OCI-LY1 (cell line): Measurements from ENCODE around the gene MTMR12.
"Not testable (repeated sequence)": the region's sequence is repeated elsewhere in the genome, so short reads cannot be mapped to it uniquely, and the experiment has no call there.

ENCODE experiments used
- H2AFZ ChIP-seq: fragments of 200-600 bp; sonication (generic), shearing (Covaris generic); 2 replicates; pipeline ENCODE4 v1.6.0; 2014; ENCODE audit warnings: antibody characterized with exemption, mild to moderate bottlenecking, low read length
- H3F3A ChIP-seq: fragments of 200-600 bp; sonication (generic), shearing (Covaris generic); 2 replicates; pipeline ENCODE4 v1.6.0; 2014; ENCODE audit warnings: mild to moderate bottlenecking, antibody characterized with exemption, low read length, moderate library complexity; ENCODE audit not compliant: insufficient read depth
- H3K27ac ChIP-seq: fragments of 200-600 bp; sonication (generic); 2 replicates; pipeline ENCODE4 v1.5.1; 2014; ENCODE audit warnings: low read length, mixed run types, mild to moderate bottlenecking, low read depth; ENCODE audit not compliant: poor library complexity, severe bottlenecking
- H3K27me3 ChIP-seq: fragments of 200-600 bp; sonication (generic); 2 replicates; pipeline ENCODE4 v1.6.0; 2014; ENCODE audit warnings: antibody characterized with exemption, mild to moderate bottlenecking, low read length, moderate library complexity; ENCODE audit not compliant: insufficient read depth
- H3K36me3 ChIP-seq: fragments of 200-600 bp; sonication (generic); 2 replicates; pipeline ENCODE4 v1.6.1; 2014; ENCODE audit warnings: mild to moderate bottlenecking, antibody characterized with exemption, low read length, moderate library complexity, mixed read lengths; ENCODE audit not compliant: insufficient read depth
- H3K4me1 ChIP-seq: fragments of 200-600 bp; sonication (generic); 2 replicates; pipeline ENCODE4 v1.5.1; 2014; ENCODE audit warnings: mild to moderate bottlenecking, low read length, moderate library complexity; ENCODE audit not compliant: insufficient read depth, severe bottlenecking
- H3K4me2 ChIP-seq: fragments of 200-600 bp; sonication (generic), shearing (Covaris generic); 2 replicates; pipeline ENCODE4 v1.6.1; 2014; ENCODE audit warnings: low read length
- H3K4me3 ChIP-seq: fragments of 200-600 bp; sonication (generic); 2 replicates; pipeline ENCODE4 v1.5.1; 2014; ENCODE audit warnings: low read length, low read depth, mild to moderate bottlenecking, mixed read lengths; ENCODE audit not compliant: poor library complexity, severe bottlenecking
- H3K79me2 ChIP-seq: fragments of 200-600 bp; shearing (Covaris generic); 2 replicates; pipeline ENCODE4 v1.6.1; 2016; ENCODE audit warnings: mixed run types, low read length, mixed read lengths; ENCODE audit not compliant: insufficient read depth
- H3K9ac ChIP-seq: fragments of 200-600 bp; sonication (generic), shearing (Covaris generic); 2 replicates; pipeline ENCODE4 v1.6.1; 2014; ENCODE audit warnings: mild to moderate bottlenecking, low read length, mixed read lengths
- H3K9me2 ChIP-seq: fragments of 200-600 bp; sonication (generic), shearing (Covaris generic); 2 replicates; pipeline ENCODE4 v1.6.1; 2014; ENCODE audit warnings: low read depth, mild to moderate bottlenecking, low read length, mixed read lengths
- H3K9me3 ChIP-seq: fragments of 200-600 bp; shearing (Covaris generic); 2 replicates; pipeline ENCODE4 v1.6.1; 2014; ENCODE audit warnings: low read length, mixed read lengths
- H4K20me1 ChIP-seq: fragments of 200-600 bp; sonication (generic), shearing (Covaris generic); 2 replicates; pipeline ENCODE4 v1.6.0; 2016; ENCODE audit warnings: mild to moderate bottlenecking, low read length; ENCODE audit not compliant: insufficient read depth
- CTCF ChIP-seq: fragments of 200-600 bp; sonication (generic), shearing (Covaris generic); IDR thresholded peaks from 2 replicates; pipeline ENCODE4 v1.5.1; 2017; ENCODE audit warnings: mild to moderate bottlenecking, antibody characterized with exemption, low read length, moderate library complexity, mixed read lengths
- EZH2 ChIP-seq: fragments of 200-600 bp; sonication (generic), shearing (Covaris generic); IDR thresholded peaks from 2 replicates; pipeline ENCODE4 v1.8.0; 2017; ENCODE audit warnings: borderline replicate concordance, mixed run types, mild to moderate bottlenecking, antibody characterized with exemption, low read length, moderate library complexity, mixed read lengths

Gene MTMR12

GRCh38 chr5:32323741-32324140 is 11.0 kb upstream of the MTMR12 start:
- Histone ChIP-seq H3K27me3 (no peaks in the 10 kb centered on the region), H3K4me3 (no peak overlapping the region), H2AFZ (no peak overlapping the region), H3K9ac (no peak overlapping the region), H3K9me2 (no peaks in the 10 kb centered on the region), H3K36me3 (no peaks in the 10 kb centered on the region; the same call in 1 of the 2 replicates), H4K20me1 (no peaks in the 10 kb centered on the region), H3K9me3 (peaks cover 6% of the 10 kb centered on the region; the same call in 1 of the 2 replicates), H3K4me2 (no peak overlapping the region), H3F3A (no peaks in the 10 kb centered on the region), H3K4me1 (no peaks in the 10 kb centered on the region), H3K79me2 (no peaks in the 10 kb centered on the region), H3K27ac (no peak overlapping the region)
- no peak for TF ChIP-seq CTCF
- TF ChIP-seq EZH2, result no peak

GRCh38 chr5:32322882-32323281 is 10.1 kb upstream of the MTMR12 start:
- Histone ChIP-seq H3K4me1 (no peaks in the 10 kb centered on the region), H3F3A (no peaks in the 10 kb centered on the region), H3K27me3 (no peaks in the 10 kb centered on the region), H3K4me2 (no peak overlapping the region), H3K9me2 (no peaks in the 10 kb centered on the region), H2AFZ (no peak overlapping the region), H3K4me3 (no peak overlapping the region), H3K9ac (no peak overlapping the region), H3K9me3 (peaks cover 6% of the 10 kb centered on the region; the same call in 1 of the 2 replicates), H3K27ac (no peak overlapping the region), H3K79me2 (no peaks in the 10 kb centered on the region), H3K36me3 (no peaks in the 10 kb centered on the region; the same call in 1 of the 2 replicates), H4K20me1 (no peaks in the 10 kb centered on the region)
- TF ChIP-seq EZH2 (no peak), CTCF (no peak)

GRCh38 chr5:32321787-32322186 is 9.0 kb upstream of the MTMR12 start:
- not testable (repeated sequence) for H3K9ac ChIP-seq

GRCh38 chr5:32320576-32320975 is 7.8 kb upstream of the MTMR12 start:
- Histone ChIP-seq H3K9me3 (peaks cover 6% of the 10 kb centered on the region; the same call in 1 of the 2 replicates), H3K36me3 (no peaks in the 10 kb centered on the region; the same call in 1 of the 2 replicates), H3K4me3 (no peak overlapping the region), H3F3A (no peaks in the 10 kb centered on the region), H2AFZ (no peak overlapping the region), H3K79me2 (no peaks in the 10 kb centered on the region), H4K20me1 (no peaks in the 10 kb centered on the region), H3K4me1 (no peaks in the 10 kb centered on the region), H3K9ac (no peak overlapping the region), H3K27ac (no peak overlapping the region), H3K4me2 (no peak overlapping the region), H3K27me3 (no peaks in the 10 kb centered on the region), H3K9me2 (no peaks in the 10 kb centered on the region)
- no peak for TF ChIP-seq EZH2
- TF ChIP-seq CTCF, result no peak

More at GRCh38 chr5:32321787-32322186, 9.0 kb upstream of the MTMR12 start:
- not testable (repeated sequence) for H3K4me3 ChIP-seq, H3K4me2 ChIP-seq, H3K27ac ChIP-seq, H3K79me2 ChIP-seq, H4K20me1 ChIP-seq, H3F3A ChIP-seq, H2AFZ ChIP-seq, H3K36me3 ChIP-seq, H3K27me3 ChIP-seq, H3K4me1 ChIP-seq, H3K9me2 ChIP-seq, H3K9me3 ChIP-seq
